GDM1 (cell line): Measurements from ENCODE around the gene AK6.
"Not testable (repeated sequence)": the region's sequence is repeated elsewhere in the genome, so short reads cannot be mapped to it uniquely, and the experiment has no call there.

Source experiments
- DNase-seq: peaks from one replicate; lab custom pipeline; 2025; lab: John Stamatoyannopoulos, UW

AK6 gene

DNA sequence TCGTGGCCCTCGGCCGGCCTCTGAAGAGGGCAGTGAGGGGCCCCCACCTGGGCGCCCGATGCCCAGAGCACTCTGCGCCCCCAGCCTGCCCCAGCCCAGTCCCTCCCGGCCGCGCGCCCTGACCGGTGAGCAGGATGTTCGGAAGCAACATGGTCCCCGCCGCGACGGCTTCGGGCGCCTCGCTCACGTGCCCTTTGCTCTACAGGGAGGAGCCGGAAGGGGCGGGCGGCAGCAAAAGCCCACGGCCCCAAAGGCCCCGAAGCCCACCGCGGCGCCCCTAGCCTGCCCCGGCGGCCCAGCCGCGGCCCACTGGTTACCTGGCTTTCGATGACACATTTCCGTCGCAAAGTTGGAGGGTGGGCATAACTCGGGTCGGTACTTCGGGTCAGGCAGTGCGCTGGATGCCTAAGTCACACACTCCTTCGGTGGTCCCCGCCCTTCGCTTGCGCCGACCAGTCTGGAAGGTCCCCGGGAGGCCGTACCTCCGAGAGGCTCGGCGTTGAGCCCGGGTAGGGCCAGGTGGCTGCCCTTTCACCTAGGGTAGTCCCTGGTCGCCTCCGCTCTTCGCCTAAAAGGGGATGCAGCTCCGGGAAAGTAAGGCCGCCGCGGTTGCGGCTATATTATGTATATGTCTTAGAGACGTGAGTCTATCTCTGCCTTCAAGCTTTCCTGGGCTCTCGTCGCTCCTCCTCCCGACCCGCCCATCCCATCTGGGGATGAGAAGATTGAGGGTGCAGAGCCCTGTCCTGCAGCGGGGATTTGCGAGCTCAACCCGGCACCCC is at the start of gene AK6, which contains the start of the genes RAD17 and TAF9:
AK6 (minus strand) TSS at position 181 of the 782 bp plus-strand sequence; CDS start at position 151, 30 bp downstream.
RAD17 (plus strand) TSS at position 479 of the 782 bp plus-strand sequence. CDS start 2,391 bp downstream, outside the sequence.
TAF9 (minus strand) TSS at position 181 of the 782 bp plus-strand sequence. CDS start 3,783 bp downstream, outside the sequence.
- DNase-seq, result peak; percentile 92

DNA sequence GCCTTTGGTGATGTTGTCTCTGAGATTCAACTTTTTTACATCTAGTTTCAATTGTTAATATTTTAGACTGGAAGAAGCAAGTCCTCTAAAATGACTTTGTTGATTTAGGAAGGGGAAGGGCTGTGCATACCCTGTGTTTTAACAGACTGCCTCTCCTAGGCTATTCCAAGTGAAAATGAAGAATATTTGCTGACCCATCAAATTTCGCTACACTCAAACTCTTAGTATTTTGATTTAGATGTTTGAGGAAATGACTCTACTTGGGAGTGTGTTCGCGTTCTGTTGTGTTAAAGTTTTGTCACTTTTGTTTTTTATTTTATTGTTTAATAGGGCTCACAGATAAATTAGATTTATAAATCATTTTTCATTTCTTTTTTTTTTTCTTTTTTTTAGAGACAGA is 49.2 kb upstream of the AK6 start:
- DNase-seq, result no peak

DNA sequence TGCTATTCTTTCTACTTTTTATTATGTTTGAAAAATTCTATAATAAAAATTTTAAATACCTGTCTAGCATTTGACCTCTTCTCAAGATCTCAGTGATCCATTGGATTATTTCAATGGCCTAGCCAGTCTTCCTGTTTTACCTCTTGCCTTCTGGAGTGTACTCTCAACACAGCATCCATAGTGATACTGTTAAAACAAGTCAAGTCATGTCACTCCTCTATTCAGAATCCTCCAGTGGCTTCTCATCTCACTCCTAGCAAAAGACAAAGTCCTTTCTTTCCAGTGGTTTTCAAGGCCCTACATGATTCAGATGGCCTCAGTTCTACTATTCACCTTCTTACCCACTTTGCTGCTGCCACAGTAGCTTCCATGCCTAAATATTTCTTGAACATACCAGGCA is 47.4 kb upstream of the AK6 start:
- no peak for DNase-seq

GRCh38 chr5:69416180-69416579 is 46.9 kb upstream of the AK6 start:
- no peak for DNase-seq

- DNase-seq, result no peak
Observed at GRCh38 chr5:69415584-69415958, 46.3 kb upstream of the AK6 start.

DNA sequence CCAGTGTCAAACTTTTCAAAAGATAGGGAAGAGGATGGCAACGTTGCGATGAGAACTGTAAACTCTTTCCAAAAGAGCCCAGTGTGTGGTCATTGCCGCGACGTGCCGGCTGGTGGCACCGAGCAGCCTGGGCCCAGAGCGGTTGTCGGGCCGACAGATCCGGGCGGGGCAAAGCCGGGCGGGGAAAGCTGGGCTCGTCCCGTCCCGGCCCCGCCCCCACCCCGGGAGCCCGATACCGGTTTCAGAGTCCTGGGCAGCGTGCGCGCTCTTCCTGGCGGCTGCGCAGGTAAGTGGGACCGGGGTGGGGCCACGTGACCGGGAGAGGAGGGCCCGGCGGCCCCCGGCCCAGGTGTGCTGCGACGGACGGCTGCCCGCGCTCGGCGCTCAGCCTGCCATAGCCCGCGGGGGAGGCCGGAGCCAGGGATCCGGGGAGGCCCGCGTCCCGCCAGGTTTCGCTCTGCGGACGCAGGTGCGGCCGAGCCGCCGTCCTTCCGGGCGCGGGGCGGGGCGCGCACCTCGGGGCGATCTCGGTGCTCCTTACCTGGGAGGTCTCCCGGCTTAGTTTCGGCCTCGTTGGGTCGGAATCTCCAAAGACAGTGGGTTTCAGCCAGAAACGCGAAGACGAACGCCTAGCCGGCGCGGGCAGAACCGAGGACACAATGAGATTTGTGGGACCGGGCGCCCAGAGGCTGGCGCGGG is 45.7 kb upstream of the AK6 start, which contains the start of gene MARVELD2:
MARVELD2 (plus strand) TSS at position 232 of the 699 bp plus-strand sequence. CDS start 4,270 bp downstream, outside the sequence.
- no peak for DNase-seq

DNA sequence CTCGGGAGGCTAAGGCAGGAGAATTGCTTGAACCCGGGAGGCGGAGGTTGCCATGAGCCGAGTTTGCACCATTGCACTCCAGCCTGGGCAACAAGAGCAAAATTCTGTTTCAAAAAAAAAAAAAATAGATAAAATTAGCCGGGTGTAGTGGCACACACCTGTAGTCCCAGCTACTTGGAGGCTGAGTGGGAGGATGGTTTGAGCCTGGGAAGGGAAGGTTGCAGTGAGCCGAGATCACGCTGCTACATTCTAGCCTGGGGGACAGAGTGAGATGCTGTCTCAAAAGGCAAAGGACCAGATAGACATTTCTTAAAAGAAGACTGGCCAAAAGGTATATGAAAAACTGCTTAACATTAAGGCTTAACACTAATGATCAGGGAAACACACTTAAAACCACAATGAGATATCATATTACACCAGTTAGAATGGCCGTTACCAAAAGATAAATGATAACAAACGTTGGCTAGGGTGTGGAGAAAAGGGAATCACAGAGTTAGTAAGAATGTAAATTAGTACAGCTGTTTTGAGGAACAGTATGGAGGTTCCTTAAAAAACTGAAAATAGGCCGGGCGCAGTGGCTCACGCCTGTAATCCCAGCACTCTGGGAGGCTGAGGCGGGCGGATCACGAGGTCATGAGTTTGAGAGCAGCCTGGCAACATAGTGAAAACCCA is 35.5 kb upstream of the AK6 start:
- no peak for DNase-seq

DNA sequence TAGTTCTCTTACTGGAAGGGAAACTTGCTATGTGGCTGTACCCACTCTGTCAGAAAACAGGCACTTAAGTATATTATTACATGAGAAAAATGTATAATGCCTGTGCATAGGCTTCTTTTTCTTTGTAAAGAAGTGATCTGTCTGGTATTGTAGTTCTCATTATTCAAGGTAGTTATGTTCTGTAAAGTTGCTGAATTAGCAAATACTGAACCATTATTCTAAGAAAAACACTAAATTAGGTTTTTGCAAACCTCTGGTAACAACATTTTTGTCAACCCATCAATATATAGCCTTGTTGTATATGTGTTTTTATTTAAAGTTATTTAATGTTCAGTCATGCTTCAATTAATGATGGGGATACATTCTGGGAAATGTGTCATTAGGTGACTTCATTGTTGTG is 9.1 kb upstream of the AK6 start:
- no peak for DNase-seq

DNA sequence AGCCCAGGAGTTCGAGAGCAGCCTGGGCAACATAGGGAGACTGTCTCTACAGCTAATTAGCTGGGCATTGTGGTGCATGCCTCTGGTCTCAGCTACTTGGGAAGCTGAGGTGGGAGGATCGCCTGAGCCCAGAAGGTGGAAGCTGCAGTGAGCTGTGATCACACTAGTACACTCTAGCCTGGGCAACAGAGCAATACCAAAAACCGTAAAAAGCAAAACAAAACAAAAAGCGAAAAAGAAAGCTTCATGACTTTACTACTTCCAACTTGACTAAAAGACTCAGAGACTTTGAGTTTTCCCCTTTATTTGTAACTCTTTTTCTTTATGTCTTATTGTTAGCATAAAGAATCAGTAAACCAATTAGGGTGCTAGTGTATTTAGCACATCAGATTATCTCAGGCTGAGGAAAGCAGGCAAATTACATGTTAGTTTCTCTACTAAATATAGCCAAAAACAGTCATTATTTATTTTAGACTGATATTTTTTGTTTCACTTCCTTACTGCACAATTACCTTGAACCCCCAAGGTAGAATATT is 5.7 kb upstream of the AK6 start:
- no peak for DNase-seq

- no peak for DNase-seq
Observed at GRCh38 chr5:69372394-69372793, 3.1 kb upstream of the AK6 start.

DNA sequence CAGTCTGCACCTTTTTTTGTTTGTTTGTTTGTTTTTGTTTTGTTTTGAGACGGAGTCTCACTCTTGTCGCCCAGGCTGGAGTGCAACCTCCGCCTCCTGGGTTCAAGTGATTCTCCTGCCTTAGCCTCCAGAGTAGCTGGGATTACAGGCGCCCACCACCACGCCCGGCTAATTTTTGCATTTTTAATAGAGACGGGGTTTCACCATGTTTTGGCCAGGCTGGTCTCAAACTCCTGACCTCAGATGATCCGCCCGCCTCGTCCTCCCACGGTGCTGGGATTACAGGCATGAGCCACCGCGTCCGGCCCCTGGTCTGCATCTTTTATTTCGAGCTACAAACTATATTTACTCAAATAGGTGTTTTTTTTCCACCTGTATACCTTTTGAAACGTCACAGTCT is 1.0 kb upstream of the AK6 start:
- not testable (repeated sequence) for DNase-seq

DNA sequence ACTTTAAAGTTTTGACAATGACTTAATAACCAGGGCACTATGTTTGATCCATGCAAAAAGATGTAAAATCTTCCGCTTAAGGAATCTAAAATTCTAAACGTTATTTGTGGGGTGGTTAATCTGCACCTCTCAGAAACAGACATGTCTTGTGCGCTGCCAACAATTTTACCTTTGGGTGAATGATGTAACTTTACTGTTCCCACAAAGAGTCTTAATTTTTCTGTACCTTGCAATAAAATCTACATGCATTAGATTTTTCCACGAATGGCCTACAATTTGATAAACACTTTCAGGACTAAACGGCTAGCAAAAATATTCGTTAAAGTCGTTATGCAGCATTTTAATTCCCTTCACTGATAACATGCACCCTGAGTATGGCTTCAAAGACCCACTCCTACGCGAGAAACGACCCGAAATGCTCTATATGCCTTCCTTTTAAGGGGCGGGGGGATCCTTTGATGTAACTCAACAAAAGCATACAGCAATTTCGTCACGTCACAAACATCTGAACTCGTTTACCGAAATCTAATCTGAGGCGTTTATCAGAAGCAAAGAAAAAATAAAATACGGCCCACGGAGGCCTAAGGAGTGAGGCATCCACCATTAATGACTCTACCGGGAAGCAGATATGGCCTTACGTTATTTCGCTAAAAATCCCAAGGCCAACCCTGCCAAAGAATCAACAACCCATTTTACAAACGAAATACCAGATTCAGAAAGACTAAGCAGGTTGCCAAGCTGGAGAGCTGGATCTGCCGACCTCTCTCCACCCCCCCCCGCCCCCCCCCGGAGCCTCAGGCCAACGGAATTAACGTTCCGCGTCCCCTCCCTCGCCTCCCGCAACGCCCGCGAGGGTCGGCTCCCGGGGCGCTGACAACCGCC is 621 bp downstream of the AK6 start:
- DNase-seq, result no peak

- no peak for DNase-seq
Observed at GRCh38 chr5:69367697-69368279, 1.5 kb downstream of the AK6 start.

DNA sequence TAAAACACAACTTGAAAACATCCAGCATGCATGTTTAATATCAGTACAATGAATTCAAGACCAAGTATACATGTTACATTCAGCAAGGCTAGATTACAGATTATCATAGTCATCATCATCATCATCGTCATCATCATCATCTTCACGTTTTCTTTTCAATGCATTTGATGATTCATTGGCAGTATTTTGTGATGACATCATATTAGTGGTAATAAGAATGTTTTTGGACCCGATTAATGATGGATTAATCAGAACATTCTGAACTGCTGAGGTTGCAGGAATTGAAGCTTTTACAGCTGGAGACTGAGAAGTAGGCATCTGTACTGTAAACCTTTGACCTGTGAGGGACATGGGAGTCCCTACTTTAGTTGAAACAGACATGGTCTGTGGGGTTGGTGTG is 4.5 kb downstream of the AK6 start:
- no peak for DNase-seq

- DNase-seq, result no peak
Observed at GRCh38 chr5:69364414-69364813, 4.9 kb downstream of the AK6 start.

- no peak for DNase-seq
Observed at GRCh38 chr5:69360442-69360841, 8.9 kb downstream of the AK6 start.

GRCh38 chr5:69359699-69360098 is 9.6 kb downstream of the AK6 start:
- DNase-seq, result no peak

DNA sequence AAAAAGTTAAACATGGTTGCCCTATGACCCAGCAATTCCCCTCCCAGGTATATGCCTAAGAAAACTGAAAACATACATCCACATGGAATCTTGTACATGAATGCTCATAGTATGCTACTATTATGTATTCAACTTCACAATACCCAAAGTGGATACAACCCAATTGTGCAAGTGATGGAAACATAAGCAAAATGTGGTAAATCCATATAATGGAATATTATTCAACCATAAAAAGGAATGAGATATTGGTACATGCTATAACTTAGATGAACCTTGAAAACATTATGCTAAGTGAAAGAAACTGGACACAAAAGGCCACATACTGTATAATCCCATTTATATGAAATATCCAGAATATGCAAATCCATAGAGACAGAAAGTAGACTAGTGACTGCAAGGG is 18.7 kb downstream of the AK6 start:
- DNase-seq, result no peak

GRCh38 chr5:69343083-69343482 is 26.2 kb downstream of the AK6 start:
- no peak for DNase-seq

GRCh38 chr5:69341520-69342161 is 27.7 kb downstream of the AK6 start:
- no peak for DNase-seq
